HepG2 (cell line): ENCODE measurements around the gene GIMAP4. TPM values are rescaled to one million over a fixed set of nuclear protein-coding genes. Genes with fewer than 3 reads are reported as not detected.

ENCODE experiments used
- ATAC-seq: fragments of 200-7000 bp; cut with Tn5 transposase; 3 replicates; pipeline ENCODE4 v1.9.1; 2020; ENCODE audit warnings: mild to moderate bottlenecking, moderate library complexity
- BruUV-seq: library from RNA; stranded (reverse); fragments of 400-500 nt; replicated peaks from 2 replicates; lab custom pipeline; 2021; lab: Mats Ljungman, UMichigan
- CTCF ChIA-PET: fragments of 300-600 bp; formaldehyde crosslinking; extraction: SDS; loops from one replicate; lab custom pipeline; 2021; ENCODE audit warnings: low total read pairs, inconsistent platforms, low intra/inter-chr PET ratio; lab: Yijun Ruan, JAX
- POLR2A ChIA-PET: fragments of 350-600 bp; sonication (Branson Sonifier 250); formaldehyde crosslinking; loops from one replicate; lab custom pipeline; 2020; ENCODE audit warnings: antibody characterized with exemption, inconsistent platforms; lab: Yijun Ruan, JAX
- DNase-seq: peaks from one replicate; pipeline ENCODE4 v3.0.0-alpha.2; 2015; ENCODE audit warnings: low spot score
- FAIRE-seq: peaks from 3 replicates; lab custom pipeline; 2011; peaks lifted over from hg19 to GRCh38; lab: Jason Lieb, UNC
- H2AFZ ChIP-seq: one replicate; pipeline ENCODE4 v1.6.1; 2011; ENCODE audit warnings: low read length, inconsistent platforms
- H3K27ac ChIP-seq: fragments of 300-600 bp; 3 replicates; pipeline ENCODE4 v1.8.0; 2011; ENCODE audit warnings: mixed run types, mild to moderate bottlenecking, mixed read lengths, low read length, inconsistent platforms; ENCODE audit not compliant: insufficient read depth; ENCODE audit errors: extremely low read length
- H3K27me3 ChIP-seq, 2 experiments: fragments of 200-600 bp in 1 of 2; 2 replicates in 1 of 2; 3 replicates in 1 of 2; pipeline versions ENCODE4 v1.6.0 to v1.8.0; 2011; ENCODE audit warnings: low read length in 2 of 2, mild to moderate bottlenecking in 2 of 2, moderate library complexity in 2 of 2, inconsistent platforms in 1 of 2; ENCODE audit not compliant: insufficient read depth in 2 of 2, control insufficient read depth in 1 of 2
- H3K36me3 ChIP-seq, 2 experiments: fragments of 200-600 bp in 1 of 2; replicated peaks in 1 of 2; 2 replicates in 1 of 2; 3 replicates in 1 of 2; pipeline versions ENCODE4 v1.5.1 to v1.8.0; 2011; ENCODE audit warnings: low read length in 2 of 2, inconsistent platforms in 1 of 2; ENCODE audit not compliant: insufficient read depth in 2 of 2, control insufficient read depth in 1 of 2
- H3K4me1 ChIP-seq: 2 replicates; pipeline ENCODE4 v1.5.1; 2012; ENCODE audit warnings: low read length, inconsistent platforms; ENCODE audit not compliant: insufficient read depth
- H3K4me2 ChIP-seq: 2 replicates; pipeline ENCODE4 v1.6.0; 2011; ENCODE audit warnings: low read depth, low read length, inconsistent platforms
- H3K4me3 ChIP-seq, 3 experiments: fragments of 200-600 bp in 1 of 3; sonication (generic), shearing (Covaris generic) in 1 of 3; replicated peaks in 1 of 3; 2 replicates each; pipeline ENCODE4 v1.5.1; 2011 to 2016; ENCODE audit warnings: low read length in 3 of 3, inconsistent platforms in 2 of 3, low read depth in 2 of 3, mild to moderate bottlenecking in 2 of 3, control low read depth in 1 of 3, mixed read lengths in 1 of 3; ENCODE audit not compliant: insufficient read depth in 1 of 3
- H3K79me2 ChIP-seq: one replicate; pipeline ENCODE4 v1.6.1; 2011; ENCODE audit warnings: low read length, inconsistent platforms; ENCODE audit not compliant: insufficient read depth
- H3K9ac ChIP-seq: 2 replicates; pipeline ENCODE4 v1.6.0; 2011; ENCODE audit warnings: mild to moderate bottlenecking, low read depth, low read length, inconsistent platforms; ENCODE audit not compliant: insufficient read depth
- H3K9me3 ChIP-seq: 2 replicates; pipeline ENCODE4 v1.5.1; 2012; ENCODE audit warnings: mild to moderate bottlenecking, low read length
- H4K20me1 ChIP-seq: 2 replicates; pipeline ENCODE4 v1.6.0; 2011; ENCODE audit warnings: inconsistent platforms, mild to moderate bottlenecking, low read length, moderate library complexity; ENCODE audit not compliant: insufficient read depth
- ATF1 ChIP-seq: IDR thresholded peaks from 2 replicates; pipeline ENCODE4 v1.6.1; 2016; ENCODE audit warnings: mild to moderate bottlenecking, control low read depth
- BORCS8-MEF2B ChIP-seq: sonication (generic); formaldehyde crosslinking; IDR thresholded peaks from 2 replicates; pipeline ENCODE4 v1.8.0; 2022; ENCODE audit warnings: mild to moderate bottlenecking, missing genetic modification reagents
- EHMT2 ChIP-seq: fragments of 200-600 bp; sonication (generic); IDR thresholded peaks from 2 replicates; pipeline ENCODE4 v1.7.0; 2017; ENCODE audit warnings: antibody characterized with exemption, low read depth, low read length, borderline replicate concordance
- FOSL1 ChIP-seq: sonication (generic); formaldehyde crosslinking; IDR thresholded peaks from 2 replicates; pipeline ENCODE4 v1.9.0; 2021; ENCODE audit warnings: missing genetic modification reagents, borderline replicate concordance
- RAD51 ChIP-seq: fragments of 450-650 bp; IDR thresholded peaks from 2 replicates; pipeline ENCODE4 v1.6.1; 2016; ENCODE audit warnings: borderline replicate concordance
- SRSF1 ChIP-seq: fragments of 200-400 bp; formaldehyde crosslinking; optimal IDR thresholded peaks from 2 replicates; pipeline ENCODE3; 2017; ENCODE audit warnings: mild to moderate bottlenecking, low read depth, low read length, moderate library complexity
- SRY ChIP-seq: sonication (generic); formaldehyde crosslinking; IDR thresholded peaks from 2 replicates; pipeline ENCODE4 v1.8.0; 2022; ENCODE audit warnings: mild to moderate bottlenecking, missing genetic modification reagents
- ZNF10 ChIP-seq: sonication (generic); formaldehyde crosslinking; IDR thresholded peaks from 2 replicates; pipeline ENCODE4 v1.4.0; 2020; ENCODE audit warnings: mild to moderate bottlenecking, low read depth, missing genetic modification reagents, borderline replicate concordance
- ZNF205 ChIP-seq: IDR thresholded peaks from 2 replicates; pipeline ENCODE4 v1.6.1; 2018; ENCODE audit warnings: missing biosample characterization, missing genetic modification reagents
- ZNF713 ChIP-seq: sonication (generic); formaldehyde crosslinking; IDR thresholded peaks from 2 replicates; pipeline ENCODE4 v1.4.0; 2020; ENCODE audit warnings: mild to moderate bottlenecking, missing genetic modification reagents
- ZNF781 ChIP-seq: sonication (generic); formaldehyde crosslinking; IDR thresholded peaks from 2 replicates; pipeline ENCODE4 v1.5.1; 2020; ENCODE audit warnings: borderline replicate concordance, mild to moderate bottlenecking, missing genetic modification reagents; ENCODE audit errors: not compliant biosample characterization
- WGBS: methylation state at CpG from one replicate; pipeline ENCODE4 v1.1.6; 2017; ENCODE audit warnings: low lambda C conversion rate; 5-methylcytosine and 5-hydroxymethylcytosine counted together
- in situ Hi-C: cut with HindIII; loops from 2 replicates; pipeline ENCODE4 v1.10.0; 2017; ENCODE audit warnings: low pct_unique_long_range_greater_than_20kb; ENCODE audit not compliant: extremely low pct_ligation_motif_present
- intact Hi-C: fragments of 100-400 bp; cut with micrococcal nuclease; formaldehyde crosslinking; loops from one replicate; pipeline ENCODE4 v1.10.0; 2022; ENCODE audit not compliant: unreplicated experiment
- polyA plus RNA-seq, 8 experiments: library from polyadenylated mRNA; depleted of rRNA in 3 of 8; stranded (reverse) in 7 of 8; unstranded in 1 of 8; fragments of >200 nt; fragmentation: Illumina TruSeq in 4 of 8; extraction: Trizol in 4 of 8; gene quantifications; 2 replicates each; pipeline versions ENCODE4 v1.2.1 to v1.2.3, GENCODE V29; 2011 to 2016; ENCODE audit warnings: low read depth in 4 of 8, missing spikeins in 1 of 8, mixed read lengths in 1 of 8; ENCODE audit not compliant: insufficient read depth in 1 of 8
- total RNA-seq, 5 experiments: library from RNA; depleted of rRNA; stranded (reverse); fragments of >200 nt; fragmentation: Illumina TruSeq; extraction: Trizol; gene quantifications; 2 replicates each; pipeline ENCODE4 v1.2.3, GENCODE V29; 2016; ENCODE audit warnings: low read depth in 1 of 5
- TF ChIP-seq, protein P1 (sequence below): sonication (generic); formaldehyde crosslinking; IDR thresholded peaks from 2 replicates; pipeline ENCODE4 v1.5.1; 2020; ENCODE audit warnings: missing genetic modification reagents, mild to moderate bottlenecking, borderline replicate concordance

Gene GIMAP4
- total and polyA plus RNA-seq, 2 of the 13 experiments (the other 11 are each of a cell fraction or from before 2014, with no cell fraction given) = not detected

DNA sequence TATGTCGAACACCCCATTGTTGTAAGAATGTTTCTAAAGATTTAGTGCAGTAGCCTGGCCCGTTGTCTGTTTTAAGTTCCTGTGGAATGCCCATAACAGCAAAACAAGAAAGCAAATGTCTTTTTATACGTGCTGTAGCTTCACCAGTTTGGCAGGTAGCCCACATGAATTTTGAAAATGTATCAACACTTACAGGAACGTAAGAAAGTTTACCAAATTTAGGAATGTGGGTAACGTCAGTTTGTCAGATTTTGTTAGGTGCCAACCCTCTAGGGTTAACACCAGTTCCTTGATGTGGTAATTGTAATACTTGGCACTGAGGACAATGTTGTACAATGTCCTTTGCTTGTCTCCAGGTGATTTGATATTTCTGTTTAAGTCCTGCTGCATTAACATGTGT lies 3.2 kb upstream of the GIMAP4 start:
- in situ Hi-C loops = no loop called here
- H4K20me1 ChIP-seq = no peaks in the 10 kb centered on the region
- TF ChIP-seq SRY (no peak), ZNF205 (no peak), EHMT2 (no peak), SRSF1 (no peak), BORCS8-MEF2B (no peak), RAD51 (no peak), ZNF781 (no peak), ZNF10 (no peak), FOSL1 (no peak), ATF1 (no peak), ZNF713 (no peak)
- TF ChIP-seq, protein P1, sequence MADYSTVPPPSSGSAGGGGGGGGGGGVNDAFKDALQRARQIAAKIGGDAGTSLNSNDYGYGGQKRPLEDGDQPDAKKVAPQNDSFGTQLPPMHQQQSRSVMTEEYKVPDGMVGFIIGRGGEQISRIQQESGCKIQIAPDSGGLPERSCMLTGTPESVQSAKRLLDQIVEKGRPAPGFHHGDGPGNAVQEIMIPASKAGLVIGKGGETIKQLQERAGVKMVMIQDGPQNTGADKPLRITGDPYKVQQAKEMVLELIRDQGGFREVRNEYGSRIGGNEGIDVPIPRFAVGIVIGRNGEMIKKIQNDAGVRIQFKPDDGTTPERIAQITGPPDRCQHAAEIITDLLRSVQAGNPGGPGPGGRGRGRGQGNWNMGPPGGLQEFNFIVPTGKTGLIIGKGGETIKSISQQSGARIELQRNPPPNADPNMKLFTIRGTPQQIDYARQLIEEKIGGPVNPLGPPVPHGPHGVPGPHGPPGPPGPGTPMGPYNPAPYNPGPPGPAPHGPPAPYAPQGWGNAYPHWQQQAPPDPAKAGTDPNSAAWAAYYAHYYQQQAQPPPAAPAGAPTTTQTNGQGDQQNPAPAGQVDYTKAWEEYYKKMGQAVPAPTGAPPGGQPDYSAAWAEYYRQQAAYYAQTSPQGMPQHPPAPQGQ (CRISPR knock-in tag) = no peak
- H3K9me3 ChIP-seq = peaks cover 13% of the 10 kb centered on the region; the same call in 1 of the 2 replicates
- H3K27ac ChIP-seq = no peak overlapping the region
- no peaks in the 10 kb centered on the region for H3K79me2 ChIP-seq
- FAIRE-seq (no peak), DNase-seq (no peak), ATAC-seq (no peak)
- H3K4me2 ChIP-seq = no peak overlapping the region
- H3K27me3 ChIP-seq = peaks cover 0 to 12% of the 10 kb centered on the region in 2 experiments; a peak in 1 of 5 replicates
- ChIA-PET CTCF (no interaction called here), POLR2A (no interaction called here)
- no peak overlapping the region for H2AFZ ChIP-seq
- H3K4me1 ChIP-seq = no peaks in the 10 kb centered on the region
- BruUV-seq = no TSS peak
- 3% methylated on average over 5 of the region's 5 CpGs for WGBS
- H3K9ac ChIP-seq = no peak overlapping the region
- H3K4me3 ChIP-seq = no peak overlapping the region
- intact Hi-C loops = no loop called here
- H3K36me3 ChIP-seq = no peaks in the 10 kb centered on the region
